PC-3 (cell line): Measurements from ENCODE around the gene GRB10. TPM values are rescaled to one million over a fixed set of nuclear protein-coding genes. Genes with fewer than 3 reads are reported as not detected.

Source experiments
- ATAC-seq: fragments of 200-7000 bp; cut with Tn5 transposase; 2 replicates; pipeline ENCODE4 v1.9.1; 2020; ENCODE audit warnings: mild to moderate bottlenecking, moderate library complexity
- BruUV-seq: library from RNA; stranded (reverse); fragments of 400-500 nt; replicated peaks from 2 replicates; lab custom pipeline; 2021; lab: Mats Ljungman, UMichigan
- CTCF ChIA-PET: fragments of 300-600 bp; sonication (Branson Sonifier 250); formaldehyde crosslinking; loops from one replicate; lab custom pipeline; 2022; ENCODE audit warnings: antibody characterized with exemption; lab: Charles Lee
- POLR2A ChIA-PET: fragments of 300-600 bp; sonication (Branson Sonifier 250); formaldehyde crosslinking; loops from one replicate; lab custom pipeline; 2022; ENCODE audit warnings: antibody characterized with exemption; ENCODE audit not compliant: unreplicated experiment; lab: Charles Lee
- DNase-seq: peaks from one replicate; pipeline ENCODE4 v3.0.0-alpha.2; 2015
- H2AFZ ChIP-seq: fragments of 300-600 bp; sonication (generic); 2 replicates; pipeline ENCODE4 v1.6.0; 2016; ENCODE audit warnings: antibody characterized with exemption, low read length
- H3F3A ChIP-seq: fragments of 300-600 bp; sonication (generic); one replicate; pipeline ENCODE4 v1.6.0; 2017; ENCODE audit warnings: antibody characterized with exemption, low read length, control low read depth, mild to moderate bottlenecking; ENCODE audit not compliant: unreplicated experiment
- H3K27ac ChIP-seq: fragments of 300-600 bp; sonication (generic); 2 replicates; pipeline ENCODE4 v1.5.1; 2016; ENCODE audit warnings: mild to moderate bottlenecking, low read length
- H3K27me3 ChIP-seq: fragments of 300-600 bp; sonication (generic); 2 replicates; pipeline ENCODE4 v1.6.1; 2016; ENCODE audit warnings: low read length, mixed read lengths
- H3K36me3 ChIP-seq: fragments of 300-600 bp; sonication (generic); 2 replicates; pipeline ENCODE4 v1.6.1; 2016; ENCODE audit warnings: low read depth, mixed run types, low read length, mixed read lengths
- H3K4me1 ChIP-seq: fragments of 300-600 bp; sonication (generic); 2 replicates; pipeline ENCODE4 v1.5.1; 2016; ENCODE audit warnings: low read length; ENCODE audit not compliant: insufficient read depth
- H3K4me2 ChIP-seq: fragments of 300-600 bp; sonication (generic); 2 replicates; pipeline ENCODE4 v1.6.0; 2016; ENCODE audit warnings: low read length
- H3K4me3 ChIP-seq: fragments of 300-600 bp; sonication (generic); 2 replicates; pipeline ENCODE4 v1.5.1; 2016; ENCODE audit warnings: mild to moderate bottlenecking, low read length, mixed read lengths
- H3K79me2 ChIP-seq: fragments of 300-600 bp; sonication (generic); 2 replicates; pipeline ENCODE4 v1.6.1; 2017; ENCODE audit warnings: low read length, mixed read lengths
- H3K9ac ChIP-seq: fragments of 300-600 bp; sonication (generic); 2 replicates; pipeline ENCODE4 v1.6.0; 2016; ENCODE audit warnings: mild to moderate bottlenecking, low read length
- H3K9me2 ChIP-seq: fragments of 300-600 bp; sonication (generic); replicated peaks from 2 replicates; pipeline ENCODE4 v1.6.1; 2016; ENCODE audit warnings: mixed run types, low read length, mixed read lengths
- H3K9me3 ChIP-seq: fragments of 300-600 bp; sonication (generic); 2 replicates; pipeline ENCODE4 v1.6.1; 2016; ENCODE audit warnings: low read length, mixed read lengths
- H4K20me1 ChIP-seq: fragments of 300-600 bp; sonication (generic); 2 replicates; pipeline ENCODE4 v1.6.1; 2016; ENCODE audit warnings: low read length, mixed read lengths
- CTCF ChIP-seq: fragments of 300-600 bp; sonication (generic); conservative IDR thresholded peaks from 2 replicates; pipeline ENCODE4 v1.5.1; 2017; ENCODE audit warnings: antibody characterized with exemption, low read depth, mild to moderate bottlenecking, low read length
- EZH2 ChIP-seq: fragments of 300-600 bp; sonication (generic); IDR thresholded peaks from one replicate; pipeline ENCODE4 v1.6.1; 2017; ENCODE audit warnings: antibody characterized with exemption, mild to moderate bottlenecking, low read length; ENCODE audit not compliant: unreplicated experiment
- EZH2phosphoT487 ChIP-seq: fragments of 300-600 bp; sonication (generic); IDR thresholded peaks from 2 replicates; pipeline ENCODE4 v1.6.1; 2018; ENCODE audit warnings: mild to moderate bottlenecking, antibody characterized with exemption, low read length, borderline replicate concordance
- intact Hi-C: fragments of 100-400 bp; cut with micrococcal nuclease; formaldehyde crosslinking; loops from 2 replicates; pipeline ENCODE4 v1.9.0; 2023
- total RNA-seq: library from RNA; depleted of rRNA; stranded (reverse); fragments of >200 nt; gene quantifications from 2 replicates; pipeline ENCODE4 v1.2.3, GENCODE V29; 2014

The GRB10 gene
- total RNA-seq, 1 experiment from 2014 or later: 61.3 TPM

GRCh38 chr7:50714857-50715256 is 67.8 kb downstream of the GRB10 start:
- ATAC-seq (peak; percentile 58), DNase-seq (peak; percentile 92)
- no TSS peak for BruUV-seq
- H3K79me2 ChIP-seq: peaks cover 86% of the 10 kb centered on the region
- ChIA-PET CTCF (no interaction called here), POLR2A (no interaction called here)
- no peak overlapping the region for H2AFZ ChIP-seq
- intact Hi-C loops: no loop called here
- TF ChIP-seq CTCF (no peak), EZH2 (no peak), EZH2phosphoT487 (no peak)
- peak overlapping the region; percentile 49 for H3K9ac ChIP-seq
- peaks cover 55% of the 10 kb centered on the region for H3K4me1 ChIP-seq
- no peaks in the 10 kb centered on the region for H3K36me3 ChIP-seq
- no peaks in the 10 kb centered on the region for H3F3A ChIP-seq
- peak overlapping the region; percentile 88 for H3K27ac ChIP-seq
- H3K4me3 ChIP-seq: no peak overlapping the region
- H4K20me1 ChIP-seq: 0 out of 2 replicates have a peak, but pooled peaks cover 10% of the 10 kb centered on the region
- H3K27me3 ChIP-seq: no peaks in the 10 kb centered on the region
- peak overlapping the region; percentile 24 for H3K4me2 ChIP-seq
- 0 out of 2 replicates have a peak, but pooled peaks cover 3% of the 10 kb centered on the region for H3K9me2 ChIP-seq
- no peaks in the 10 kb centered on the region for H3K9me3 ChIP-seq

GRCh38 chr7:50713123-50713965 is 69.4 kb downstream of the GRB10 start:
- ChIA-PET POLR2A (no interaction called here), CTCF (no interaction called here)
- intact Hi-C loops: no loop called here
- Histone ChIP-seq H3K9me2 (0 out of 2 replicates have a peak, but pooled peaks cover 3% of the 10 kb centered on the region), H3F3A (no peaks in the 10 kb centered on the region), H2AFZ (no peak overlapping the region), H3K27me3 (no peaks in the 10 kb centered on the region), H3K27ac (no peak overlapping the region), H3K4me2 (no peak overlapping the region), H3K36me3 (no peaks in the 10 kb centered on the region), H3K4me1 (peaks cover 49% of the 10 kb centered on the region), H3K9me3 (no peaks in the 10 kb centered on the region), H4K20me1 (0 out of 2 replicates have a peak, but pooled peaks cover 10% of the 10 kb centered on the region), H3K79me2 (peaks cover 89% of the 10 kb centered on the region), H3K9ac (no peak overlapping the region), H3K4me3 (no peak overlapping the region)
- DNase-seq: no peak
- no peak for ATAC-seq
- TF ChIP-seq EZH2phosphoT487 (no peak), CTCF (no peak), EZH2 (no peak)
- BruUV-seq: no TSS peak
